HG02840 (cell line): ENCODE measurements around the gene PRR15.
"Not testable (repeated sequence)": the region's sequence is repeated elsewhere in the genome, so short reads cannot be mapped to it uniquely, and the experiment has no call there.

ENCODE experiments used
- ATAC-seq: cut with Tn5 transposase; IDR thresholded peaks from one replicate; pipeline ENCODE4 v1.9.1; 2021; ENCODE audit warnings: mild to moderate bottlenecking, moderate library complexity, moderate number of reproducible peaks; ENCODE audit not compliant: unreplicated experiment, low FRiP score

PRR15 gene, protein sequence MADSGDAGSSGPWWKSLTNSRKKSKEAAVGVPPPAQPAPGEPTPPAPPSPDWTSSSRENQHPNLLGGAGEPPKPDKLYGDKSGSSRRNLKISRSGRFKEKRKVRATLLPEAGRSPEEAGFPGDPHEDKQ

GRCh38 chr7:29563590-29564495, at the start of gene PRR15:
Gene PRR15 (plus strand): TSS chr7:29563835. CDS start chr7:29566330, 2,495 bp downstream.
- ATAC-seq, result no peak

- no peak for ATAC-seq
Measured at GRCh38 chr7:29516491-29516890, 47.1 kb upstream of the PRR15 start.

GRCh38 chr7:29518616-29519015, 45.0 kb upstream of the PRR15 start:
- no peak for ATAC-seq

- ATAC-seq, result no peak
Measured at GRCh38 chr7:29523728-29524127, 39.9 kb upstream of the PRR15 start.

GRCh38 chr7:29527505-29528108, 36.0 kb upstream of the PRR15 start:
- ATAC-seq, result no peak

DNA sequence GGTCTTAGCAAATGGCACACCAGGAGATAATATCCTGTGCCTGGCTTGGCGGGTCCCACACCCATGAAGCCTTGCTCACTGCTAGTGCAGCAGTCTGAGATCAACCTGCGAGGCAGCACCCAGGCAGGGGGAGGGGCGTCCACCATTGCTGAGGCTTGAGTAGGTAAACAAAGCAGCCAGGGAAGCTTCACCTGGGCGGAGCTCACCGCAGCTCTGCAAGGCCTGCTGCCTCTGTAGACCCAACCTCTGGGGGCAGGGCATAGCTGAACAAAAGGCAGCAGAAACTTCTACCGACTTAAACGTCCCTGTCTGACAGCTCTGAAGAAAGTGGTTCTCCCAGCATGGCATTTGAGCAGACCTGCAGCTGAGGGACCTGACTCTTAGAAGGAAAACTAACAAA, 35.1 kb upstream of the PRR15 start:
- not testable (repeated sequence) for ATAC-seq

- ATAC-seq, result no peak
Measured at GRCh38 chr7:29538389-29538788, 25.2 kb upstream of the PRR15 start.

GRCh38 chr7:29539471-29539870, 24.2 kb upstream of the PRR15 start:
- ATAC-seq, result no peak

- no peak for ATAC-seq
Measured at GRCh38 chr7:29547421-29547820, 16.2 kb upstream of the PRR15 start.

DNA sequence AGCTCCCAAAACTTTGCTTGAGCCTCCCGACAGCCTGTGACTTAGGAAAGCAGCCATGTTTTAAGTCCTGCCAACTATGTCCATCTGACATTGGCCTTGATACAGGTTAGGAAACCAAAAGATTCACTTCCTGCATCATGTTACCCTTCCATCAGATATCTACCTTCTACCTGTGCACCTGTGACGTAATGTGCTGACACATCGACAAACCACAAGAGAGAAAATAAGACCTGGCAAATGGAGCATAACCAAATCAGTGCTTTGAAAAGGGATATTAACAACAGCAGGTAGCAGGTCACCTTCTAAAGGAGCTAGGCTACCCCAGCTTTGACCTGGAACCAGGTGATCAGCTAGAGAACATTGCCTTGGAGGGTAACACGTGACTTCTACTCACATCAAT, 14.8 kb upstream of the PRR15 start:
- ATAC-seq, result no peak

- no peak for ATAC-seq
Measured at GRCh38 chr7:29552392-29552791, 11.2 kb upstream of the PRR15 start.

DNA sequence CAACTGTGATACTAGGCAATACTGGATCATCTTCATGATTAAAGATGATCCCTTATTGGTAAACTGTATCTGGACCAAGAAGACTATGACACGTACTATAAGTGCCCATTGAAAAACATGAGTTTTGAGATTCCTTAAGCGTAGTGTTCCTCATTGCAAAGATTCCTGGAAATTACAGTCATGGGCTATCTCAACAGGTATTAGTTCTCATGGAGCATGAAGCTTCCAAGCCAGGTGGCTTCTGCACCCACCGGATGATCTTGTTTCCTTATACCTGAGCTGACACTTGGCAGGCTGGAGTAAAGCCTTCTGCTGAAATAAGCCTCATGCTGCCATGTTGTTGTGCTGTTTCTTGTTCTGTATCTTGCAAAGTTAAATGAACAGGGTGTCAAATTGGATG, 8.6 kb upstream of the PRR15 start:
- no peak for ATAC-seq

DNA sequence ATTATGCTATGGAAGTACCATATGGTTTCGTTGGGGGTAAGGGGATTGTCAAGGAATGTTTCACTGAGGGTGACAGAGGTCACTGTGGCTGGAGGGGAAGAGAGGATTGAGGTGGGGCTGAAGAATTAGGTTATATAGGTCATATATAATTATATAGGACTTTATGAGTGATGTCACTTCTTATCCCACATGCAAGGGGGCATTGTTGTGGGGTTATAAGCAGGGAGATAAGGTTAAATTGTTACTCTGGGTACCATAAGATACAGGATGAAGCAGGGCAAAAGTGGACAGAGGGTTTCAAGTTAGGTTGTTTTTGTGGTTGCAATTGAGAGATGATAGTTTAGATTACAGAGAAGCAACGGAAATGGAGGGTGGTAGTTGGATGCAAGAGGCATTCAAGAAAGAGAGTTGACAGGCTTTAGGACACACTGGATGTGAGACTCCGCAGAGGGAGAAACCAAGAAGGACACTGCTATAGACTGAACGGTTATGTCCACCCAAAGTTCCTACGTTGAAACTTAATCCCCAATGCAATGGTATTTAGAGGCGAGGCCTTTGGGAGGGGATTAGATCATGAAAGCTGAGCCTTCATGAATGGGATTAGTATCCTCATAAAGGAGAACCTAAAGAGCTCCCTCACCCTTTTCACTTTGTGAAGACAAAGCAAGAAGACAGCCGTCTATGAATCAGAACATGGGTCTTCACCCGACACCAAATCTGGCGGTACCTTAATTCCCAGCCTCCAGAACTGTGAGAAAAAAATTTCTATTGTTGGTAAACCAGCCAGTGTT, 7.0 kb upstream of the PRR15 start:
- no peak for ATAC-seq

DNA sequence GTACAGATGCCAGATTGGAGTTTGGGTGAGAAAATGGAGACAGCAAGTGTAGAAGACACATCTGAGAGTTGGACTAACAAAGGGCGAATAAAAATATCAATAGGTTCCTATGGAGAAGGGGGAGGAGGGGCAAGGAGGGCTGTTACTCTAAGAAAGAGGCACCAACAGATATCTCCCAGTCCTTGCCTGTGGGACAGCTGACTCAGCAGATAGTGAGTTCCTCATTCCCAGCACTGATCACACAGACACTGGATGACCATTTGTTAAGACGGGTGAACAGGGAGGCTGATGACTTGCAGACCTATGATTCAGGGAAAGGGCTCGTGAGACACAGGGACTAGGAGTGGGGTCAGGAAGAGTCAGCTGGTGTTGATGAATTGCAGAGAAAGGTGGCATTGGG, 5.7 kb upstream of the PRR15 start:
- no peak for ATAC-seq

GRCh38 chr7:29561271-29561670, 2.4 kb upstream of the PRR15 start:
- ATAC-seq, result no peak

GRCh38 chr7:29562307-29562706, 1.3 kb upstream of the PRR15 start:
- ATAC-seq, result no peak

GRCh38 chr7:29564496-29565223, 1.0 kb downstream of the PRR15 start:
- no peak for ATAC-seq

DNA sequence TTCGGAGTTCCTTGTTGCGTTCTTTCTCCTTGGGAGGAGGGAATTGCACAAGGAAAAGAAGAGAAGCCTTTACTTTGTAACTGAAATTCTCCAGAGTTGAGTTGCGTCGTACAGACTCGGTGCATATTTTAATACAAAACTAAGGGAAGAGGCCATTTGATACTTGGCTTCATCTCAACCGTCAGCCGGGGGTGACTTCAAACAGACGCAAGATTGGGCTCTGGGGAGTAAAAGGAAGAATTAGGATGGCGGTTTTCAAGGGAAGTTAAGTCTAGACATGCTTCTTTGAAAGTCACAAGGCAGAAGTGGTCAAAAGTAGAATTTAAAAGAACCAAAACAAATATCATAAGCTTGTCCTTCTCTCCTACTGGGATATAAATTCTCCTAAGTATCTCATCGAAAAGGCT, 1.6 kb downstream of the PRR15 start:
- ATAC-seq, result no peak

GRCh38 chr7:29565634-29565981, 2.0 kb downstream of the PRR15 start:
- ATAC-seq, result no peak

DNA sequence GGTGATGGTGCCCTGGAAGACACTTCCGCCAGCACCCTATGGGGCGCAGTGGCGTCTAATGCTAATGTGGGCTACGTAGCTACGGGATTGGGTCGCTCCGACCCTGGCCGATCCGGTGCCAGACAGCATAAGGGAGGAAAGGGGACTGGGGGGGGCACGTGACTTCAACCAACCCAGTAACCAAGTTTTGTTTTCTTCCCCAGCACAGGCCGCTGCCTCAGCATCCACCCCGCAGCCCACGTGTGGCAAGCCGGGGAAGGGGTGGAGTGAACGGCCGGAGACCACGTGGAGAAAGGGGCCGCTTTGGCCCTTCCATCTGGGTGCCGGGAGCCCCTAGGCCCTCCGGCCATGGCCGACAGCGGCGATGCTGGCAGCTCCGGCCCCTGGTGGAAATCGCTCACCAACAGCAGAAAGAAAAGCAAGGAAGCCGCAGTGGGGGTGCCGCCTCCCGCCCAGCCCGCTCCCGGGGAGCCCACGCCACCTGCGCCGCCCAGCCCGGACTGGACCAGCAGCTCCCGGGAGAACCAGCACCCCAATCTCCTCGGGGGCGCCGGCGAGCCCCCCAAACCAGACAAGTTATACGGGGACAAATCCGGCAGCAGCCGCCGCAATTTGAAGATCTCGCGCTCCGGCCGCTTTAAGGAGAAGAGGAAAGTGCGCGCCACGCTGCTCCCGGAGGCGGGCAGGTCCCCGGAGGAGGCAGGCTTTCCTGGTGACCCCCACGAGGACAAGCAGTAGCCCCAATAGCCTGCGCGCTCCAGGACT, 2.5 kb downstream of the PRR15 start:
- no peak for ATAC-seq
